ENCODE data around the gene RPL34.
"Not testable (repeated sequence)": the region's sequence is repeated elsewhere in the genome, so short reads cannot be mapped to it uniquely, and the experiment has no call there.

The RPL34 gene

DNA sequence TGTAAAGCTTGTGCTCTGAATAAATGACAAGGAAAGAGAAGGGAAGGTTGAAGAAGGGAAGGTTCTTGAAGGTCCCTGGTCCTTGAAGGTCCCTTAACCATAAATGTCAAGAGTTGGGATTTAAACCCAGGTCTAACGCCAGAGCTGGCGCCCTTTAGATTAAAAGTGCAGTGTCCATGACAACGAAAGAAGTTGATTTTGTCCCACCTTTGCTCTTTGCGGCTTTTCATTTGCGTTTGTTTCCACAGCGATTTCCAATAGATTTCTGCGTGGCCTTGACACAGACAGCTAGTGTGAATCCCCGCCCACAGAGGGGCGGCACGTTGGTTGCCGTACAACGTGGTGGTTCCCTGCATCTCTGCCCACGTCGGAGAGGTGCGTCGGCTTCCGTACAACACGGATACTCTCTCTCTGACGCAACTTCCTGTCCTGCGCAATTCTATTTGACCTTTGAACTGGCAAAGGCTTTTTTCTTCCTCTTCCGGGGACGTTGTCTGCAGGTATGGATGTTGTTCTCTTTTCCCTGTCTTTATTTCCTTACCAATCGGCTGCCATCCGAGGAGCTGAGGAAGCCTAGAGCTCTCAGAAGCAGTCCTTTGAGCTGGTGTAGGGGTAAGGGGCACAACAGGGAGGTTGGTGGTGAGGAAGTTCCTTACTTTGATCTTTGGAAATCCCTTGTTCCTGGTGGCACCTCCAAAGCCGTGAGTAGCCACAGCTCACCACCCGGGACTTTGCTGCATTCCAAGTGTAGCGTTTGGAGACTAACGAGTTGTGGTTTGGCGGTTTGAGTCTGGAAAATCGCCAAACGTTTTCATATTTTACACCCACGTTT lies at the start of gene RPL34:
TSS of gene RPL34 (plus strand) at position 476 of the 832 bp plus-strand sequence. CDS start 1,384 bp downstream, outside the sequence.
- peaks cover 3% of the 10 kb centered on the region for H3K9me3 ChIP-seq (ENCODE audit: low read length)
- H3K9ac ChIP-seq (ENCODE audit: low read length) = peak within 1 kb of the TSS; percentile 80
- peaks cover 13% of the 10 kb centered on the region for H3K4me1 ChIP-seq (ENCODE audit: insufficient read depth, low read length)
- H3K27ac ChIP-seq (ENCODE audit: low read depth, low read length) = peak within 1 kb of the TSS; percentile 65
- peaks cover 35% of the 10 kb centered on the region for H3K36me3 ChIP-seq (ENCODE audit: insufficient read depth, low read length)
- no peaks in the 10 kb centered on the region for H3K27me3 ChIP-seq (ENCODE audit: control insufficient read depth in 1 of 2, insufficient read depth in 2 of 2, low read length in 2 of 2)
- peak within 1 kb of the TSS; percentile 82 to 87 for H3K4me3 ChIP-seq (ENCODE audit: low read depth in 1 of 2, low read length in 2 of 2)

DNA sequence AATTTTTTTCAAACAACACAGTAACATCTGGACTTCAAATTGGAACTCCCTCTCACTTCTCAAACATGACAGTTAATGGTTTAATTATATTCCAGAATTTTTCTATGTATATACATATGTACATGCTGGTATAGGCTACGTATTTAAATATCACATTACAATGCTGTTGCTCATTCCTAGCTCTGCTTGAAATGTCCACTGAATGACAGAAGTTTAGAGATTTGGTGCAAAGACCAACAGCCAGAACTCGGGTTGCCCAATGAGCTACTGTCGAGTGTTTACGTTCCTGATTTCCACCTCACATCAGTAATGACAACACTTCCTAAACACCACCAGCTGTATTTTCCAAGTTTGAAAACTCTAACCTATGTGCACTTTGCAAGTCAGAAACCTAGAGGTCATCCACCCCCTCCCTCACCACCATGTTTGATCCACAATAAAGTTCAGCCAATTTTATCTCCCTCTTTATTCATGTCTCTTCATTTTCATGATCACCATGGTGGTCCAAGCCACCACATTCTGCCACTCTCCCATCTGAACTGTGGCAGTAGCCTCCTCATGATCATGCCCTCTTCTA lies 49.3 kb upstream of the RPL34 start:
- no peaks in the 10 kb centered on the region for H3K27me3 ChIP-seq (ENCODE audit: control insufficient read depth in 1 of 2, insufficient read depth in 2 of 2, low read length in 2 of 2)
- H3K9ac ChIP-seq (ENCODE audit: low read length) = no peak overlapping the region
- no peak overlapping the region for H3K4me3 ChIP-seq (ENCODE audit: low read depth in 1 of 2, low read length in 2 of 2)
- H3K9me3 ChIP-seq (ENCODE audit: low read length) = no peaks in the 10 kb centered on the region
- H3K36me3 ChIP-seq (ENCODE audit: insufficient read depth, low read length) = no peaks in the 10 kb centered on the region
- no peaks in the 10 kb centered on the region for H3K4me1 ChIP-seq (ENCODE audit: insufficient read depth, low read length)
- H3K27ac ChIP-seq (ENCODE audit: low read depth, low read length) = no peak overlapping the region

DNA sequence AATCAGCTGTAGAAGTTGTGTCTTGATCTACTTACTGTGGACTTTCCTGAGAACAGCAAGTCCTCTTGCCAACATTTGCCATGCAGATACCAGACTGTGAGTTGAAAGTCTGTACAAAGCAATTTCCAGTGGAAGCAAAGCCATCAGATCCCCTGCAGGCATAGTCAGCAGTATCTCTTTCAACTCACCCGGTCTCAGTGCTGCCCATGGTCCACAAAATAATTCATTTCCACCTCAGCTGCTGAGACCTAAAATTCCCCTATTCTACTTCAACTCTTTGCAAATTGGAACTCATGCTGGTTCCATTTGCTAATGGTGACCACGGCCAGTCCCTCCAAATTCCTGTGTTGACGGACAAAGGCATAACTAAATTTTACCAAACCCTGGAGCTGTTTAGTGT lies 46.0 kb upstream of the RPL34 start:
- H3K4me1 ChIP-seq (ENCODE audit: insufficient read depth, low read length) = no peaks in the 10 kb centered on the region

DNA sequence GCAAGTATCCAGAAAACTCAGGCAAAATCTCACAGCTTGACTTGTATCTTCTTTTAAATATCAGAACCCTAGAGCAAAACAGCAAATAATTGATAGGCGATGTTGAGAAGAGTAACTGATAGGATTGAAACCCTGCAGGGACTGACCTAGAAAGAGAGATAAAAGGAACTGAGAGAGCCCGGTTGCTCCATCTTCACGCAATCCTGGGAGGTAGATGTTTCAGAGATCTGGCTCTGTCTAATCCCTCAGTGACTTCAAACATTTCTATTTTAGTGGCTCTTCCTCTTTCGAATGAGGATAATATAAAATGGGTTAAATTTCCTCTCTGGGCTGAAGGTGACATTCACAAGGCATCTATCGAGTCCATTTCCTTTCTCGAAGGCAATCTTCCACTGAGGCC lies 39.3 kb upstream of the RPL34 start:
- no peaks in the 10 kb centered on the region for H3K36me3 ChIP-seq (ENCODE audit: insufficient read depth, low read length)
- H3K4me1 ChIP-seq (ENCODE audit: insufficient read depth, low read length) = no peaks in the 10 kb centered on the region
- H3K27ac ChIP-seq (ENCODE audit: low read depth, low read length) = no peak overlapping the region
- H3K9ac ChIP-seq (ENCODE audit: low read length) = no peak overlapping the region
- no peak overlapping the region for H3K4me3 ChIP-seq (ENCODE audit: low read depth in 1 of 2, low read length in 2 of 2)
- no peaks in the 10 kb centered on the region for H3K27me3 ChIP-seq (ENCODE audit: control insufficient read depth in 1 of 2, insufficient read depth in 2 of 2, low read length in 2 of 2)
- no peaks in the 10 kb centered on the region for H3K9me3 ChIP-seq (ENCODE audit: low read length)

More for the DNA sequence above, 46.0 kb upstream of the RPL34 start:
- Histone ChIP-seq H3K4me3 (ENCODE audit: low read depth in 1 of 2, low read length in 2 of 2) (no peak overlapping the region), H3K9me3 (ENCODE audit: low read length) (no peaks in the 10 kb centered on the region), H3K27me3 (ENCODE audit: control insufficient read depth in 1 of 2, insufficient read depth in 2 of 2, low read length in 2 of 2) (no peaks in the 10 kb centered on the region), H3K9ac (ENCODE audit: low read length) (no peak overlapping the region), H3K36me3 (ENCODE audit: insufficient read depth, low read length) (no peaks in the 10 kb centered on the region), H3K27ac (ENCODE audit: low read depth, low read length) (no peak overlapping the region)

DNA sequence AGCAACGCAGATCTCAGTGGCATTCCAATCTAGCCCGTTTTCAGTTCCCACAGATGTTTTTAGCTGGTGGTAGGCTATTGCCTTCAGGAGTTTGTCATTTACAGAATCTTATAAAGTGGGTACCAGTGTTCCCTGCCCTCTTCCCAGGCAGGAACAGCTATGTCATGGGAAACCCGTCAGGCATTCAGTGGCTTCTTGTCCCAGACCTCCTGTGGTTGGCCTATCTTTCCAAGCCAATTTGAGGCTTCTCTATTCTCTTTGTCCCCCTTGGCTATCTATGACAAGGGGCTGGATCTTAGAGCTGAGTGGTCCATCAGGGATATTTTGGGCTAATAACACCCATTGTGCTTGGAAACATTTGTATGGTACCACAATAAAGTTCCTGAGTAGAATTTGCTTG lies 33.6 kb upstream of the RPL34 start:
- Histone ChIP-seq H3K4me1 (ENCODE audit: insufficient read depth, low read length) (no peaks in the 10 kb centered on the region), H3K4me3 (ENCODE audit: low read depth in 1 of 2, low read length in 2 of 2) (no peak overlapping the region), H3K27ac (ENCODE audit: low read depth, low read length) (no peak overlapping the region), H3K9me3 (ENCODE audit: low read length) (no peaks in the 10 kb centered on the region), H3K36me3 (ENCODE audit: insufficient read depth, low read length) (no peaks in the 10 kb centered on the region), H3K9ac (ENCODE audit: low read length) (no peak overlapping the region), H3K27me3 (ENCODE audit: control insufficient read depth in 1 of 2, insufficient read depth in 2 of 2, low read length in 2 of 2) (no peaks in the 10 kb centered on the region)

DNA sequence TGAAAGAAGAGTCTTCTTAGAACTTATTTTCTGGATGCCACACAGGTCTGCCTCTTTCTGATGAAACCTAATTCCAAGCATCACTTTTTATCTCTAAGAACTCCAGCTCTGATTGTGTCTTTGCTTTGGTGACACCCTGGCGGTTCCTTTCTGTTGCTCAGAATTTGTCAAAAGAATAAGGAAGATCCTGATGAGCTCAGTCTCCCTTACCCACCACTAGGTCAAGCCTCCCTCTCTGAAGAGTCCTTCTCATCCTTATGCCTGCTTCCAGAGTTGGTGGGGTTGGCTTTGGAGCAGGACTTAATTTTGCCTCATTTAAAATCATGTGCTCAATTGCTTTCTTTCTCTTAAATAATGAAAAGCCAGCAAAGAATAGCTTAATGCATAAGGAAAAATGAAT lies 31.5 kb upstream of the RPL34 start:
- Histone ChIP-seq H3K4me3 (ENCODE audit: low read depth in 1 of 2, low read length in 2 of 2) (no peak overlapping the region), H3K27me3 (ENCODE audit: control insufficient read depth in 1 of 2, insufficient read depth in 2 of 2, low read length in 2 of 2) (no peaks in the 10 kb centered on the region), H3K36me3 (ENCODE audit: insufficient read depth, low read length) (no peaks in the 10 kb centered on the region), H3K4me1 (ENCODE audit: insufficient read depth, low read length) (no peaks in the 10 kb centered on the region), H3K27ac (ENCODE audit: low read depth, low read length) (no peak overlapping the region), H3K9me3 (ENCODE audit: low read length) (no peaks in the 10 kb centered on the region), H3K9ac (ENCODE audit: low read length) (no peak overlapping the region)

DNA sequence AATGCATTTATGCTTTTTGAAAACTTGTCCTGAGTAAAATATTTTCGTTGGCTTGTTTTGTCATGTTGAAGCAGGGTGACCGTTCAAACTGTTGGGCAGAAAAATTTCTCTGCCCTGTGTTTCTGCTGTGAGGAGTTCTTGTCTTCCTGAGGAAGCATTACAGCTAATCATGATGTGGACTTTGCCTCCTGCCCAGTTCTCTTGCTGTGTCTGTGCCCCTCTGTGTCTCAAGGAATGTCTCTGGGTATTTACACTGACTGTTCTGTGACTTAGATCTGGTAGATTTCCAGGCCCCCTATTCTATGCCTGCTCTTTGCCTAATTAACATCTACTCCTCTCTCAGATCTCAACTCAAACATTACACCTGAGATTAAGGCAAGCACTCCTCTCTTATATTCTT lies 30.4 kb upstream of the RPL34 start:
- H3K4me3 ChIP-seq (ENCODE audit: low read depth in 1 of 2, low read length in 2 of 2) = no peak overlapping the region
- no peaks in the 10 kb centered on the region for H3K9me3 ChIP-seq (ENCODE audit: low read length)
- H3K9ac ChIP-seq (ENCODE audit: low read length) = no peak overlapping the region
- H3K4me1 ChIP-seq (ENCODE audit: insufficient read depth, low read length) = no peaks in the 10 kb centered on the region
- H3K27me3 ChIP-seq (ENCODE audit: control insufficient read depth in 1 of 2, insufficient read depth in 2 of 2, low read length in 2 of 2) = no peaks in the 10 kb centered on the region
- H3K36me3 ChIP-seq (ENCODE audit: insufficient read depth, low read length) = no peaks in the 10 kb centered on the region
- H3K27ac ChIP-seq (ENCODE audit: low read depth, low read length) = no peak overlapping the region

DNA sequence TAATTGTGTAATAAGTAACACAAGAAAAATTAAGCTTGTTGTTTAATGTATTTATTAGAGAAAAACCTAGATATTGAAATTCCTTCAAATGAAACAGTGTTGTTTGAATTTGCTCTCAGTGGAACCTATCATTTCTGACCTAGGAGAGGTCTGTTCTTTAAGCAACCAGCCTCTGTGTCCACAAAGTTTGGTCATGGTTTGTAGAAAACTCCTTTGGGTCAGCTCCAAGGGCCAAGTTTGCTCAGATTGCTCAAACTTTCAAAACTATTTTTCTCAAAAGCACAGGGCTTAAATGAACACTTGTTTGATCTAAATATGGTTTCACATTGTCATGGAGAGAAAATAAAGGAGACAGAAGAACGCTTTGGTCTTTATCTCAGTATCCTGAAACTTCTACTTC lies 29.6 kb upstream of the RPL34 start:
- Histone ChIP-seq H3K27ac (ENCODE audit: low read depth, low read length) (no peak overlapping the region), H3K9me3 (ENCODE audit: low read length) (no peaks in the 10 kb centered on the region), H3K4me1 (ENCODE audit: insufficient read depth, low read length) (no peaks in the 10 kb centered on the region)

DNA sequence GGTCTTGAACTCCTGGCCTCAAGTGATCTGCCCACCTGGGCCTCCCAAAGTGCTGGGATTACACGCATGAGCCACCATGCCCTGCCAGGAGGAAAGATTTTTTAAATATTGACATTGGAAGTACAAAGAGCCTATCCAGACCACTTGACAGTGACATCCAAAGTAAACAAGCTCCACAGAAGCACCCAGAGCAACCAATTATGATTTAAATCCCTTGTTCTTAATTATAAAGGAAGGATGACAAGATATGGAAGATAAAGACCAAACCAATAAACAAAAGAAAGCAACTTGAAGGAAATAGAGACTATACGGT lies 27.7 kb upstream of the RPL34 start:
- H3K4me1 ChIP-seq (ENCODE audit: insufficient read depth, low read length) = no peaks in the 10 kb centered on the region
- H3K9me3 ChIP-seq (ENCODE audit: low read length) = no peaks in the 10 kb centered on the region
- H3K4me3 ChIP-seq (ENCODE audit: low read depth in 1 of 2, low read length in 2 of 2) = no peak overlapping the region
- H3K27me3 ChIP-seq (ENCODE audit: control insufficient read depth in 1 of 2, insufficient read depth in 2 of 2, low read length in 2 of 2) = no peaks in the 10 kb centered on the region
- no peak overlapping the region for H3K27ac ChIP-seq (ENCODE audit: low read depth, low read length)
- H3K9ac ChIP-seq (ENCODE audit: low read length) = no peak overlapping the region
- H3K36me3 ChIP-seq (ENCODE audit: insufficient read depth, low read length) = no peaks in the 10 kb centered on the region

More for the DNA sequence above, 29.6 kb upstream of the RPL34 start:
- H3K4me3 ChIP-seq (ENCODE audit: low read depth in 1 of 2, low read length in 2 of 2) = no peak overlapping the region
- no peaks in the 10 kb centered on the region for H3K36me3 ChIP-seq (ENCODE audit: insufficient read depth, low read length)
- no peaks in the 10 kb centered on the region for H3K27me3 ChIP-seq (ENCODE audit: control insufficient read depth in 1 of 2, insufficient read depth in 2 of 2, low read length in 2 of 2)
- H3K9ac ChIP-seq (ENCODE audit: low read length) = no peak overlapping the region

DNA sequence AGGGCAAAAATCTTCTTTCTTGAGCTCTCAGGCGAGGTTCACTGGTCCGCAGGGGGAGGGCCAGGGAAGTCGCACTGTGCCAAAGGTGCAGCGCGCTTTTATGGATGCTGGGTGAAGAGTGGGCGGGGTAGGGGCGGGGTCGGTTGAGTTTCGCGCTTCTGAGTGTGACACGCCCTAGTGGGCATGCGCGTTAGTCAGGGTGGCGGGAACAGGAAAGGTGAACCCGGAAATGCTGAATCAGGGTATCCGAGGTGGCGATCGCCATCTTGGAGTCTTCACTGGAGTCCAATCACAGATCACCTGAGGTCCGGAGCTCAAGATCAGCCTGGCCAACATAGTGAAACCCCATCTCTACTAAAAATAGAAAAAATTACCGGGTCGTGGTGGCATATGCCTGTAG lies 26.1 kb upstream of the RPL34 start:
- not testable (repeated sequence) for H3K27me3 ChIP-seq (ENCODE audit: control insufficient read depth in 1 of 2, insufficient read depth in 2 of 2, low read length in 2 of 2); H3K4me3 ChIP-seq (ENCODE audit: low read depth in 1 of 2, low read length in 2 of 2); H3K36me3 ChIP-seq (ENCODE audit: insufficient read depth, low read length); H3K9ac ChIP-seq (ENCODE audit: low read length); H3K27ac ChIP-seq (ENCODE audit: low read depth, low read length); H3K4me1 ChIP-seq (ENCODE audit: insufficient read depth, low read length); H3K9me3 ChIP-seq (ENCODE audit: low read length)

DNA sequence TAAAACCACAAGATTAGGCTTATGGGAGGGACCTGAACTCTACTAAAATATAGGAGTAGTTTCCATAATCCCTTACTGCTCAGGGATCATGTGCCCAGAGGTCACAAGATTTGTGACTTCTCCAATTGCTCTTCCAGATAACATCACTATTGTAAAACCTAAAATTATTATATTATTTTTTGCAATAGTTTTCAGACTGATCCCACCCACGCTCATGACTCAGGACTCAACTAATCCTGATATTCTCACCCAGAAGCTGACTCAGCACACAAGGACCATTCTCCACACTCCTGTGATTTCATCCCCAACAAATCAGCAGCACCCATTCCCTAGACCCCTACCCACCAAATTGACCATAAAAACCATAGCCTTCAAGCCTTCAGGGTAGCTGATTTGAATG lies 24.0 kb upstream of the RPL34 start:
- H3K9me3 ChIP-seq (ENCODE audit: low read length) = no peaks in the 10 kb centered on the region
- no peak overlapping the region for H3K4me3 ChIP-seq (ENCODE audit: low read depth in 1 of 2, low read length in 2 of 2)
- no peaks in the 10 kb centered on the region for H3K36me3 ChIP-seq (ENCODE audit: insufficient read depth, low read length)
- H3K9ac ChIP-seq (ENCODE audit: low read length) = no peak overlapping the region
- H3K4me1 ChIP-seq (ENCODE audit: insufficient read depth, low read length) = no peaks in the 10 kb centered on the region
- H3K27me3 ChIP-seq (ENCODE audit: control insufficient read depth in 1 of 2, insufficient read depth in 2 of 2, low read length in 2 of 2) = no peaks in the 10 kb centered on the region
- no peak overlapping the region for H3K27ac ChIP-seq (ENCODE audit: low read depth, low read length)

DNA sequence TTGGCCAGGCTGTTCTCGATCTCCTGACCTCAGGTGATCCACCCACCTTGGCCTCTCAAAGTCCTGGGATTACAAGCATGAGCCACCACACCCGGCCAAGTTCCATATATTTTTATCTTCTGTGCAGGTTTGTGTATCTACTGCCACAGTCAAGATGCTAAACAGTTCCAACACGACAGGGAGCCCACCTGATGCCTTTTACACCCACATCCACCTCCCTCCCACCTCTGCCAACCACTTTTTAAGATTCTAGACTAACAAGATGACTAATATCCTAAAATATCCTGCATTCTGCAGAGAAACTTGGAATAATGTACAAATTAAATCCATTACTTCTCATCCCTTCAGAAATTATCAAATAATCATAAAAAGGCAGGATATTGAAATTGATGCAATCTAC lies 19.3 kb upstream of the RPL34 start:
- H3K36me3 ChIP-seq (ENCODE audit: insufficient read depth, low read length) = no peaks in the 10 kb centered on the region
- no peaks in the 10 kb centered on the region for H3K27me3 ChIP-seq (ENCODE audit: control insufficient read depth in 1 of 2, insufficient read depth in 2 of 2, low read length in 2 of 2)
- H3K4me1 ChIP-seq (ENCODE audit: insufficient read depth, low read length) = no peaks in the 10 kb centered on the region
- no peaks in the 10 kb centered on the region for H3K9me3 ChIP-seq (ENCODE audit: low read length)
- no peak overlapping the region for H3K9ac ChIP-seq (ENCODE audit: low read length)
- H3K27ac ChIP-seq (ENCODE audit: low read depth, low read length) = no peak overlapping the region
- H3K4me3 ChIP-seq (ENCODE audit: low read depth in 1 of 2, low read length in 2 of 2) = no peak overlapping the region
